Activated gamma-delta T cell (primary cell): ENCODE measurements around the gene CLUH.
"Not testable (repeated sequence)": the region's sequence is repeated elsewhere in the genome, so short reads cannot be mapped to it uniquely, and the experiment has no call there.

Experiments used
- DNase-seq: peaks from one replicate; lab custom pipeline; 2025; lab: John Stamatoyannopoulos, UW

Gene CLUH

GRCh38 chr17:2701996-2702741 is 9.4 kb downstream of the CLUH start:
- no peak for DNase-seq

GRCh38 chr17:2701161-2701995 is 10.2 kb downstream of the CLUH start:
- no peak for DNase-seq

GRCh38 chr17:2700491-2701141 is 10.9 kb downstream of the CLUH start:
- no peak for DNase-seq

- DNase-seq = no peak
Measured at GRCh38 chr17:2700030-2700490, 11.5 kb downstream of the CLUH start.

- DNase-seq = not testable (repeated sequence)
Measured at GRCh38 chr17:2699216-2699805, 12.3 kb downstream of the CLUH start.

GRCh38 chr17:2697611-2698162 is 13.9 kb downstream of the CLUH start:
- no peak for DNase-seq

GRCh38 chr17:2695961-2696760 is 15.4 kb downstream of the CLUH start:
- no peak for DNase-seq

GRCh38 chr17:2695243-2695960 is 16.2 kb downstream of the CLUH start:
- DNase-seq = no peak

- DNase-seq = no peak
Measured at GRCh38 chr17:2694381-2695242, 17.0 kb downstream of the CLUH start.

GRCh38 chr17:2693561-2694380 is 17.8 kb downstream of the CLUH start:
- DNase-seq = no peak

GRCh38 chr17:2692781-2693135 is 18.8 kb downstream of the CLUH start:
- DNase-seq = no peak

GRCh38 chr17:2691965-2692780 is 19.4 kb downstream of the CLUH start:
- no peak for DNase-seq

- no peak for DNase-seq
Measured at GRCh38 chr17:2691069-2691871, 20.3 kb downstream of the CLUH start.

GRCh38 chr17:2690165-2691068 is 21.1 kb downstream of the CLUH start:
- DNase-seq = no peak

GRCh38 chr17:2689411-2690164 is 22.0 kb downstream of the CLUH start:
- DNase-seq = no peak
